HG02884 (cell line): Measurements from ENCODE around the gene ADCY2.

Experiments
- ATAC-seq: cut with Tn5 transposase; IDR thresholded peaks from one replicate; pipeline ENCODE4 v1.9.1; 2021; ENCODE audit warnings: mild to moderate bottlenecking, moderate library complexity; ENCODE audit not compliant: unreplicated experiment

ADCY2 gene

GRCh38 chr5:7500256-7500655 is 104.3 kb downstream of the ADCY2 start:
- ATAC-seq: no peak

- ATAC-seq: no peak
Measured at GRCh38 chr5:7501061-7501460, 105.1 kb downstream of the ADCY2 start.

GRCh38 chr5:7503564-7503963 is 107.6 kb downstream of the ADCY2 start:
- no peak for ATAC-seq

GRCh38 chr5:7515284-7515914 is 119.5 kb downstream of the ADCY2 start:
- ATAC-seq: no peak

GRCh38 chr5:7516253-7516652 is 120.3 kb downstream of the ADCY2 start:
- no peak for ATAC-seq

GRCh38 chr5:7517006-7517405 is 121.1 kb downstream of the ADCY2 start:
- ATAC-seq: no peak

- ATAC-seq: no peak
Measured at GRCh38 chr5:7518947-7519560, 123.1 kb downstream of the ADCY2 start.

GRCh38 chr5:7519564-7519963 is 123.6 kb downstream of the ADCY2 start:
- ATAC-seq: no peak

- ATAC-seq: no peak
Measured at GRCh38 chr5:7529880-7530279, 133.9 kb downstream of the ADCY2 start.

GRCh38 chr5:7533941-7534340 is 138.0 kb downstream of the ADCY2 start:
- no peak for ATAC-seq

GRCh38 chr5:7534505-7534904 is 138.6 kb downstream of the ADCY2 start:
- no peak for ATAC-seq

GRCh38 chr5:7537573-7537972 is 141.6 kb downstream of the ADCY2 start:
- ATAC-seq: no peak

- ATAC-seq: no peak
Measured at GRCh38 chr5:7539571-7539970, 143.6 kb downstream of the ADCY2 start.

GRCh38 chr5:7540736-7541485 is 145.0 kb downstream of the ADCY2 start:
- ATAC-seq: no peak

- no peak for ATAC-seq
Measured at GRCh38 chr5:7541898-7542297, 146.0 kb downstream of the ADCY2 start.

GRCh38 chr5:7546555-7546954 is 150.6 kb downstream of the ADCY2 start:
- no peak for ATAC-seq

GRCh38 chr5:7548596-7548995 is 152.7 kb downstream of the ADCY2 start:
- ATAC-seq: no peak

GRCh38 chr5:7565559-7565958 is 169.6 kb downstream of the ADCY2 start:
- no peak for ATAC-seq

- ATAC-seq: no peak
Measured at GRCh38 chr5:7576023-7576715, 180.2 kb downstream of the ADCY2 start.

GRCh38 chr5:7577381-7577780 is 181.4 kb downstream of the ADCY2 start:
- ATAC-seq: no peak

GRCh38 chr5:7578071-7578470 is 182.1 kb downstream of the ADCY2 start:
- ATAC-seq: no peak

- ATAC-seq: no peak
Measured at GRCh38 chr5:7584749-7585148, 188.8 kb downstream of the ADCY2 start.
